CD14-positive monocyte (primary cell): ENCODE data around the gene PHOSPHO1. TPM values are rescaled to one million over a fixed set of nuclear protein-coding genes. Genes with fewer than 3 reads are reported as not detected.

Source experiments
- DNase-seq, 3 donors: peaks; one replicate each; pipeline ENCODE4 v3.0.0-alpha.2; 2011 to 2022
- H2AFZ ChIP-seq: 2 replicates; pipeline ENCODE4 v1.6.0; 2012; ENCODE audit warnings: mild to moderate bottlenecking, low read depth, low read length, inconsistent platforms; ENCODE audit not compliant: insufficient read depth, poor library complexity, severe bottlenecking
- H3K27ac ChIP-seq, 2 donors: 1 replicate in 1 of 2; 2 replicates in 1 of 2; pipeline ENCODE4 v1.5.1; 2012 to 2013; ENCODE audit warnings: low read length in 2 of 2, control low read depth in 1 of 2, inconsistent platforms in 1 of 2, low read depth in 1 of 2, mild to moderate bottlenecking in 1 of 2
- H3K27me3 ChIP-seq, 2 donors: one replicate each; pipeline versions ENCODE4 v1.6.0 to v1.6.1; 2011 to 2013; ENCODE audit warnings: low read length in 2 of 2; ENCODE audit not compliant: control insufficient read depth in 2 of 2, insufficient read depth in 2 of 2
- H3K36me3 ChIP-seq, 2 donors: replicated peaks in 1 of 2; 1 replicate in 1 of 2; 2 replicates in 1 of 2; pipeline versions ENCODE4 v1.5.1 to v1.6.1; 2012 to 2013; ENCODE audit warnings: low read length in 2 of 2, control low read depth in 1 of 2, inconsistent platforms in 1 of 2, mild to moderate bottlenecking in 1 of 2; ENCODE audit not compliant: insufficient read depth in 2 of 2, control insufficient read depth in 1 of 2
- H3K4me1 ChIP-seq, 2 donors: 1 replicate in 1 of 2; 2 replicates in 1 of 2; pipeline versions ENCODE4 v1.5.1 to v1.6.1; 2012 to 2013; ENCODE audit warnings: low read length in 2 of 2, control low read depth in 1 of 2, inconsistent platforms in 1 of 2, mild to moderate bottlenecking in 1 of 2, moderate library complexity in 1 of 2; ENCODE audit not compliant: insufficient read depth in 2 of 2, control insufficient read depth in 1 of 2
- H3K4me2 ChIP-seq: replicated peaks from 2 replicates; pipeline ENCODE3; 2012; ENCODE audit warnings: low read length, moderate library complexity, mild to moderate bottlenecking; ENCODE audit not compliant: poor library complexity, severe bottlenecking; ENCODE audit errors: extremely low read depth
- H3K4me3 ChIP-seq, 3 experiments: fragments of 200-600 bp in 1 of 3; sonication (generic) in 1 of 3; replicated peaks in 1 of 3; 1 replicate in 2 of 3; 2 replicates in 1 of 3; pipeline ENCODE4 v1.5.1; 2011 to 2013; ENCODE audit warnings: low read length in 3 of 3, mild to moderate bottlenecking in 3 of 3, control low read depth in 2 of 3, low read depth in 2 of 3, inconsistent platforms in 1 of 3, moderate library complexity in 1 of 3
- H3K79me2 ChIP-seq: 2 replicates; pipeline ENCODE4 v1.6.0; 2012; ENCODE audit warnings: mild to moderate bottlenecking, control low read depth, inconsistent platforms, low read length, moderate library complexity; ENCODE audit not compliant: insufficient read depth
- H3K9ac ChIP-seq: 2 replicates; pipeline ENCODE4 v1.6.0; 2017; ENCODE audit warnings: low read length, mild to moderate bottlenecking; ENCODE audit not compliant: insufficient read depth, poor library complexity, severe bottlenecking
- H3K9me3 ChIP-seq, 2 donors: replicated peaks in 1 of 2; 1 replicate in 1 of 2; 2 replicates in 1 of 2; pipeline versions ENCODE4 v1.5.1 to v1.6.1; 2012 to 2013; ENCODE audit warnings: low read length in 2 of 2, control low read depth in 1 of 2; ENCODE audit not compliant: control insufficient read depth in 1 of 2, insufficient read depth in 1 of 2
- H4K20me1 ChIP-seq: 2 replicates; pipeline ENCODE4 v1.6.0; 2012; ENCODE audit warnings: mild to moderate bottlenecking, low read length, control low read depth, moderate library complexity; ENCODE audit not compliant: insufficient read depth
- H3K27ac Mint-ChIP-seq, 7 donors: one replicate each; pipeline ENCODE4 v1.8.0; 2020; ENCODE audit warnings: mild to moderate bottlenecking in 7 of 7, mixed read lengths in 7 of 7, moderate library complexity in 6 of 7, inconsistent platforms in 2 of 7
- H3K27me3 Mint-ChIP-seq, 3 donors: one replicate each; pipeline ENCODE4 v1.8.0; 2021 to 2022; ENCODE audit warnings: low read depth in 3 of 3, mild to moderate bottlenecking in 3 of 3, mixed read lengths in 3 of 3, moderate library complexity in 3 of 3, inconsistent platforms in 1 of 3
- H3K36me3 Mint-ChIP-seq, 2 donors: one replicate each; pipeline ENCODE4 v1.8.0; 2020; ENCODE audit warnings: mixed read lengths in 2 of 2, inconsistent platforms in 1 of 2, mild to moderate bottlenecking in 1 of 2
- H3K4me1 Mint-ChIP-seq: one replicate; pipeline ENCODE4 v1.8.0; 2020; ENCODE audit warnings: mild to moderate bottlenecking, mixed read lengths
- H3K4me3 Mint-ChIP-seq, 2 donors: one replicate each; pipeline ENCODE4 v1.8.0; 2020; ENCODE audit warnings: mild to moderate bottlenecking in 2 of 2, mixed read lengths in 2 of 2, moderate library complexity in 1 of 2
- H3K9me3 Mint-ChIP-seq, 7 donors: one replicate each; pipeline ENCODE4 v1.8.0; 2020 to 2022; ENCODE audit warnings: mixed read lengths in 7 of 7, mild to moderate bottlenecking in 6 of 7, moderate library complexity in 6 of 7, inconsistent platforms in 2 of 7
- WGBS: methylation state at CpG from one replicate; pipeline ENCODE4 v1.1.5; 2013; ENCODE audit warnings: missing lambda C conversion rate; ENCODE audit not compliant: insufficient coverage; 5-methylcytosine and 5-hydroxymethylcytosine counted together
- intact Hi-C, 2 donors: fragments of 100-400 bp; cut with micrococcal nuclease; formaldehyde crosslinking; loops; one replicate each; pipeline versions ENCODE4 v1.15.0 to v1.15.1; 2023
- polyA plus RNA-seq, 3 donors: library from polyadenylated mRNA; depleted of rRNA in 1 of 3; unstranded in 2 of 3; stranded (reverse) in 1 of 3; fragments of 300-500 nt in 2 of 3; fragments of >200 nt in 1 of 3; fragmentation: Illumina TruSeq in 2 of 3; gene quantifications; 1 replicate in 2 of 3; 2 replicates in 1 of 3; pipeline ENCODE4 v1.2.3, GENCODE V29; 2012 to 2021
- TF ChIP-seq, protein P1 (sequence below): fragments of 200-600 bp; IDR thresholded peaks from one replicate; pipeline ENCODE4 v1.8.0; 2022; ENCODE audit warnings: antibody characterized with exemption, mild to moderate bottlenecking

PHOSPHO1 gene
- polyA plus RNA-seq, 3 donors: 0.51 to 1.4 (median 0.61) TPM

GRCh38 chr17:49201481-49201927, 29.1 kb downstream of the PHOSPHO1 start:
- peaks cover 9 to 13% of the 10 kb centered on the region in 2 donors for H3K4me1 ChIP-seq
- Mint-ChIP-seq H3K27me3 (peaks cover 2 to 10% (median 5%) of the 10 kb centered on the region in 3 donors), H3K4me3 (no peak overlapping the region), H3K36me3 (peaks cover 0 to 5% of the 10 kb centered on the region in 2 donors), H3K9me3 (peaks cover 0 to 1% (median 0%) of the 10 kb centered on the region in 7 donors), H3K4me1 (peaks cover 28% of the 10 kb centered on the region), H3K27ac (no peak overlapping the region)
- no peaks in the 10 kb centered on the region for H3K79me2 ChIP-seq
- intact Hi-C loops: no loop called here
- H4K20me1 ChIP-seq: no peaks in the 10 kb centered on the region
- no peak overlapping the region for H3K27ac ChIP-seq
- WGBS: 93% methylated on average over 6 of the region's 8 CpGs
- DNase-seq: no peak
- no peak overlapping the region for H3K4me2 ChIP-seq
- H3K9me3 ChIP-seq: no peaks in the 10 kb centered on the region
- no peaks in the 10 kb centered on the region for H3K27me3 ChIP-seq
- H3K4me3 ChIP-seq: no peak overlapping the region
- TF ChIP-seq, protein P1, sequence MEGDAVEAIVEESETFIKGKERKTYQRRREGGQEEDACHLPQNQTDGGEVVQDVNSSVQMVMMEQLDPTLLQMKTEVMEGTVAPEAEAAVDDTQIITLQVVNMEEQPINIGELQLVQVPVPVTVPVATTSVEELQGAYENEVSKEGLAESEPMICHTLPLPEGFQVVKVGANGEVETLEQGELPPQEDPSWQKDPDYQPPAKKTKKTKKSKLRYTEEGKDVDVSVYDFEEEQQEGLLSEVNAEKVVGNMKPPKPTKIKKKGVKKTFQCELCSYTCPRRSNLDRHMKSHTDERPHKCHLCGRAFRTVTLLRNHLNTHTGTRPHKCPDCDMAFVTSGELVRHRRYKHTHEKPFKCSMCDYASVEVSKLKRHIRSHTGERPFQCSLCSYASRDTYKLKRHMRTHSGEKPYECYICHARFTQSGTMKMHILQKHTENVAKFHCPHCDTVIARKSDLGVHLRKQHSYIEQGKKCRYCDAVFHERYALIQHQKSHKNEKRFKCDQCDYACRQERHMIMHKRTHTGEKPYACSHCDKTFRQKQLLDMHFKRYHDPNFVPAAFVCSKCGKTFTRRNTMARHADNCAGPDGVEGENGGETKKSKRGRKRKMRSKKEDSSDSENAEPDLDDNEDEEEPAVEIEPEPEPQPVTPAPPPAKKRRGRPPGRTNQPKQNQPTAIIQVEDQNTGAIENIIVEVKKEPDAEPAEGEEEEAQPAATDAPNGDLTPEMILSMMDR: no peak
- no peak overlapping the region for H3K9ac ChIP-seq
- H2AFZ ChIP-seq: no peak overlapping the region
- no peaks in the 10 kb centered on the region for H3K36me3 ChIP-seq

GRCh38 chr17:49200423-49201083, 30.0 kb downstream of the PHOSPHO1 start:
- 68% methylated on average over 5 of the region's 13 CpGs for WGBS
- H2AFZ ChIP-seq: no peak overlapping the region

More at GRCh38 chr17:49200423-49201083, 30.0 kb downstream of the PHOSPHO1 start:
- no peaks in the 10 kb centered on the region for H3K79me2 ChIP-seq
- no peak overlapping the region for H3K27ac Mint-ChIP-seq
- peaks cover 0 to 7% (median 7%) of the 10 kb centered on the region in 3 donors for H3K27me3 Mint-ChIP-seq
- H3K9ac ChIP-seq: no peak overlapping the region
- peaks cover 34% of the 10 kb centered on the region for H3K4me1 Mint-ChIP-seq
- H3K4me3 Mint-ChIP-seq: no peak overlapping the region
- H3K4me1 ChIP-seq: peaks cover 12 to 13% of the 10 kb centered on the region in 2 donors
- no peak overlapping the region for H3K4me2 ChIP-seq
- DNase-seq: no peak
- peaks cover 0 to 1% (median 0%) of the 10 kb centered on the region in 7 donors for H3K9me3 Mint-ChIP-seq
- H3K27ac ChIP-seq: no peak overlapping the region
- no peaks in the 10 kb centered on the region for H3K27me3 ChIP-seq
- peaks cover 0 to 3% of the 10 kb centered on the region in 2 donors for H3K36me3 Mint-ChIP-seq
- TF ChIP-seq, protein P1: no peak
- intact Hi-C loops: no loop called here
- no peak overlapping the region for H3K4me3 ChIP-seq
- no peaks in the 10 kb centered on the region for H3K36me3 ChIP-seq
- H4K20me1 ChIP-seq: no peaks in the 10 kb centered on the region
- H3K9me3 ChIP-seq: no peaks in the 10 kb centered on the region
